ENCODE results near the gene TM9SF4.
"Not testable (repeated sequence)": the region's sequence is repeated elsewhere in the genome, so short reads cannot be mapped to it uniquely, and the experiment has no call there.

TM9SF4 gene

DNA sequence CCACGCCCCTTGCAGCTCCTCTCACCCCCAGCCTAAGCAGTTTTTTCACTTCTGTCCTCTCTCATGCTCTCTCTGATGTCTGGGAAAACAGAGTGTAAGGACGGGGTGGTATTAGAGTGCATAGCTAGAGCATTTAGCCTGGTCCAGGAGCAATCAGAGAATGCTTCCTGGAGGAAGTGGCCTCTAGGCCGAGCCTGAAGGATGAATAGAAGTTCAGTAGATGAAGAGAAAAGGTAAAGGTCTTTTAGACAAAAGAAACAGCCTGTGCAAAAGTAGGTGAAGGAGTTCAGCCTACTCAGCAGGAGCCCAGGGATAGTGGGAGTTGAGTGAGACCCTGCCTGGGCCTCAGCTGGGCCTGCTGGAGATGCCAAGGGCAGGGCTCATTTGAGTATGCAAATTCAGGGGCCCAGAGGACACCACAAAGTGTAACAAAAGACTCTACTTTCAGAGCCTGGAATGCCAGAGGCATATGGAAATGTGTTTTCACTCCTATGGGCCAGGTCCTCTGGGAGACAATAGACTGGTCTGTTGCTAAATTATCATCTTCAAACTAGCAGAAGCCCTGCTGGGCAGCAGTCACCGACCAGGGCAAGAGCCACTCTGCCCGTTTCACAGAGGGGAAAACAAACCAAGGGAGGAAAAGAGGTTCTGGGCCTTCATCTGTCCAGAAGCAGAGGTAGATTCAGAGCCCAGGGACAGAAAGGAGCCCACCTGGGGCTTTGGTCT, 19.7 kb upstream of the TM9SF4 start:
- no peak for DNase-seq (ENCODE audit: low spot score)

- peak; percentile 54 for DNase-seq (ENCODE audit: low spot score)
Observed at GRCh38 chr20:32091888-32092346, 17.6 kb upstream of the TM9SF4 start.

- DNase-seq (ENCODE audit: low spot score) = no peak
Observed at GRCh38 chr20:32098786-32099185, 10.7 kb upstream of the TM9SF4 start.

- DNase-seq (ENCODE audit: low spot score) = no peak
Observed at GRCh38 chr20:32108814-32109391, 611 bp upstream of the TM9SF4 start.

GRCh38 chr20:32110173-32110704, 725 bp downstream of the TM9SF4 start:
- DNase-seq (ENCODE audit: low spot score) = no peak

DNA sequence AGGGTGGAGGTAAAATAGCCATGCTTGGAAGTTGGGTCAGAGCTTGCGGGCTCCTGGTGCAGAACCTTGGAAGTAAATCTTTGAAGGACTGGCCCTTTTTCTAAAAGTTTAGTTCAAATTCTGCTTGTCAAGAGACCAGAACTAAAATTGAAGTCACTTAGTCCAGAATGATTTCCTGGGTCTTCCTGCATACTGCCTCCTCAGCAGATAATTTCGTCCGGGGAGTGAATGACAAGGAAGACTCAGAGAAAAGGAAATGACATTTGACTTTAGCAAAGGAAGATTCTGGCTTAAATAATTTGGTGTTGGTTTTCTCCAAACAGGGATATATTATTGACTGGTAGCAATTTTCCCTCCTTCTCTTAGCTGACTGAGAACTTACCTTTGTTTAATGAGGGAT, 1.2 kb downstream of the TM9SF4 start:
- no peak for DNase-seq (ENCODE audit: low spot score)

- DNase-seq (ENCODE audit: low spot score) = no peak
Observed at GRCh38 chr20:32111156-32111686, 1.7 kb downstream of the TM9SF4 start.

DNA sequence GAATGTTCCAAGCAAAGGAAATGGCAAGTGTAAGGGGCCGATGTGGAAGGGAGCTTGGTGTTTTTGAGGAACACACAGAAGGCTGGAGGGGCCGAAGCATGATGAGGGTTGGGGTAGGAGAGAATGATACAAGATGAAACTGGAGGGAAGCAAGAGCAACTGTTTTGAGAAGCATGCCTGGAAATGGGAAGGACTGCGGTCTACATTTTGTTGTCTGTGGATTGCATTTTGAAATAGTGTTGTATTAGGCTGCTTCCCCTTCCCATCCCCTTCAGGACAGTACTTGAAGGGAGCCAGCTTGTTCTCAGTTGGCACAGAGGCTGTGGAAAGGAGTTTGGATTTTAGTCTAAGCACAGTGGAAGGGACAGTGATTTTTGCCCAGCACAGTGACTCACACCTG, 2.2 kb downstream of the TM9SF4 start:
- DNase-seq (ENCODE audit: low spot score) = no peak

- no peak for DNase-seq (ENCODE audit: low spot score)
Observed at GRCh38 chr20:32112841-32113240, 3.3 kb downstream of the TM9SF4 start.

DNA sequence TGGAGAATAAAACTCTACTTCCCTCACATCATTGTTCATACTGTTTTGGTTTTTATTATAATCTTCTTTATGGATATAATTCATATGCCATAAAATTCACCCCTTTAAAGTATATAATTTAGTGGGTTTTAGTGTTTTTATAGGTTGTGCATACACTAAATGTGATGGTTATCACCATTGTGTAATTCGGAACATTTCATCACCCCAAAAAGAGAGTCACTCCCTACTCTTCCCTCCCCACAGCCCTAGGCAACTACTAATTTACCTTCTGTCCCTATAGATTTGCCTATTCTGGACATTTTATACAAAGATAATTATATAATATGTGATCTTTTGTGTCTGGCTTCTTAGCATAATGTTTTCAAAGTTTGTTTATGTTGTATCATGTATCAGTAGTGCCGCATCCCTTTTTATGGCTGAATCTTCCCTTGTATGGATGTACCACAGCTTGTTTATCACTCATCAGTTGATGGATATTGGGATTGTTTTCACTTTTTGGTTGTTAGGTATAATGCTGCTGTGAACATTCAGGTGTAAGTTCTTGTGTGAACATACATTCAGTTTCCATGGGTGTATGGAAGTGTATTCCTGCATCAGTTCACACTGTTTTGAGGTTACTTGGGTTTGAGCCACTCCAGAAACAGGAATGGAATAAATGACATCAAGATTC, 4.2 kb downstream of the TM9SF4 start:
- no peak for DNase-seq (ENCODE audit: low spot score)

DNA sequence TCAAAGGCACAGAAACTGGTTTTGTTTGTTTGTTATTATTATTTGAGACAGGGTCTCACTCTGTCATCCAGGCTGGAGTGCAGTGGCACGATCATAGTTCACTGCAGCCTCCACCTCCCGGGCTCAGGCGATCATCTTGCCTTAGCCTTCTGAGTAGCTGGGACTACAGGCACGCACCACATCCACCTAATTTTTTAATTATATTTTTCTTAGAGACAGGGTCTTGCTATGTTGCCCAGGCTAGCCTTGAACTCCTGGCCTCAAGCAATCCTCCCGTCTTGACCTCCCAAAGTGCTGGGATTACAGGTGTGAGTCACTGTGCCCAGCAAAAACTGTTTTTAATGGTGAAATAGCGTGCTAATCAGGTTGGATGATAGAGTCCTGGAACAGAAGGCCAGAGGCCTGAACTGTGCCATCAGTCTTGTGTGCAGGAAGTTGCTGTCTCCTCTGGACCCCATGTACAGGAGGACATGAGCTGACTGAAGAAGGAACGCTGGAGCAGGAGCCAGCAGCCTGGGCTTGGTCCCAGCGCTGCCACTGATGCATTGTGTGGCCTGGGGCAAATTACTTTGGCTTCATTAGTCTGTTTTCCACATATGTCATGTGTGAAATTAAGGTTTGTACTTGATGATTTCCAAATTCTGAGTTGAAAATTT, 4.9 kb downstream of the TM9SF4 start:
- DNase-seq (ENCODE audit: low spot score) = no peak

DNA sequence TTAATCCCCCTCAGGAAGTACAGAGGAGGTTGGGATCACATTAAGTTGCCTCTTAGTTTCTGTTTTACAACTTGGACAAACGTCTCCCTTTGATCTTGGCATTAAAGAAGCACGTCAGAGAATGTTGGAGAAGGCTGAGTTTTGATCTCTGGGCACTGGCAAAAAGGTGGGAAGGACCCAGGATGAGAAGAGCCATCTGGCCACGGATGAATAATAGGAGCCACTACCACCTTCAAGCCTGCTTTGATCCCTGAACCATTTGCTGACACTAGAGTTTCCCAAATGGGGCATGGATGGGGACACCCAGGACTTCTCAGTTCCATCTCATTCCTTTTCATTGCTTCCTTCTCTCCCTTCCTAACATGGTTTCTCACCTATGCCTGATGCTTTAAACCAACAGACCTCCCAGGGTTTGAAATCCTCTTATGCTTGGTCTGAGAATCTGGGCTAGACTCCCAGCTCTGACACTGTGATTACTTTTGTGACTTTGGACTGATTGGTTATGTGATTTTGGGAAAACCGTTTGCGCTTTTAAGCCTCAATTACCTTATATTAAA, 5.8 kb downstream of the TM9SF4 start:
- no peak for DNase-seq (ENCODE audit: low spot score)

DNA sequence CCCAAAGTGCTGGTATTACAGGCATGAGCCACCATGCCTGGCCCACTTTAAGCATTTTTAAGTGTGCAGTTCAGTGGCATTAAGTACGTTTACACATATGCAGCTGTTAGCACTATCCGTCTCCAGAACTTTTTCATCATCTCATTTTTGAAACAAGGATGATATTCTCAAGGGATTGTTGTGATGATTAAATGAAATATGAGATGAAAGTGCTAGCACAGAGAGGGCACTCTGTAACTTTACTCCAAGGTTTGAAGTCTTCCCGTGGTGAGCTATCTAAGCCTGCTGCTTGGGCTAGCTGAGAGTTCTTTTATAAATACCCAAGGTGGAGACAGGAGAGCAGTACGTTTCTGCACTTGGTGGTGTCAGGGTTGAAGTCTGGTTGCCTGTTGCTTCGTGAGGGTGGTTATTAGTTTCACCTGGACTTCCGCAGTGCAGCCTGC, 6.6 kb downstream of the TM9SF4 start:
- DNase-seq (ENCODE audit: low spot score) = no peak

DNA sequence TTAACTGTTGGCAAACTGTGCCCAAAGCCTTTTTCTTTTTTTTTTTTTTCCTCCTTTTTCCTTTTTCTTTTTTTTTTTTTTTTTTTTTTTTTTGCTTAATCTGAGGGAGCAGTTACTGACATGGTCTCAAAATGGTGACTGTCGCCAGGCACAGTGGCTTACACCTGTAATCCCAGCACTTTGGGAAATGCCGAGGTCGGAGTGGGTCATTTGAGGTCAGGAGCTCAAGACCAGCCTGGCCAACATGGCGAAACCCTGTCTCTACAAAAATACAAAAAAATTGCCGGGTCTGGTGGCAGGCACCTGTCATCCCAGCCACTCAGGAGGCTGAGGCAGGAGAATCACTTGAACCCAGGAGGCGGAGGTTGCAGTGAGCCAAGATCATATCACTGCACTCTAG, 7.3 kb downstream of the TM9SF4 start:
- not testable (repeated sequence) for DNase-seq (ENCODE audit: low spot score)

DNA sequence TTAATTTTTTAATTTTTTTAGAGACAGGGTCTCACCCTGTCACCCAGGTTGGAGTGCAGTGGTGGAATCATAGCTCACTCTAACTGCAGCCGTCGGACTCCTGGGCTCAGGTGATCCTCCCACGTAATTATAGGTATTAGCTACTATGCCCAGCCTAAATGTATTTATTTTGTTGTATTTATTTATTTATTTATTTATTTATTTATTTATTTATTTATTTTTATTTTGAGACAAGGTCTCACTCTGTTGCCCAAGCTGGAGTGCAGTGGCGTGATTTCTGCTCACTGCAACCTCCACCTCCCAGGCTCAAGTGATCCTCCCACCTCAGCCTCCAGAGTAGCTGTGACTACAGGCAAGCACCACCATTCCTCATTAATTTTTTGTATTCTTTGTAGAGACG, 8.9 kb downstream of the TM9SF4 start:
- not testable (repeated sequence) for DNase-seq (ENCODE audit: low spot score)

- no peak for DNase-seq (ENCODE audit: low spot score)
Observed at GRCh38 chr20:32119734-32120133, 10.2 kb downstream of the TM9SF4 start.

- not testable (repeated sequence) for DNase-seq (ENCODE audit: low spot score)
Observed at GRCh38 chr20:32121908-32122307, 12.4 kb downstream of the TM9SF4 start.

- DNase-seq (ENCODE audit: low spot score) = no peak
Observed at GRCh38 chr20:32123088-32123487, 13.6 kb downstream of the TM9SF4 start.

DNA sequence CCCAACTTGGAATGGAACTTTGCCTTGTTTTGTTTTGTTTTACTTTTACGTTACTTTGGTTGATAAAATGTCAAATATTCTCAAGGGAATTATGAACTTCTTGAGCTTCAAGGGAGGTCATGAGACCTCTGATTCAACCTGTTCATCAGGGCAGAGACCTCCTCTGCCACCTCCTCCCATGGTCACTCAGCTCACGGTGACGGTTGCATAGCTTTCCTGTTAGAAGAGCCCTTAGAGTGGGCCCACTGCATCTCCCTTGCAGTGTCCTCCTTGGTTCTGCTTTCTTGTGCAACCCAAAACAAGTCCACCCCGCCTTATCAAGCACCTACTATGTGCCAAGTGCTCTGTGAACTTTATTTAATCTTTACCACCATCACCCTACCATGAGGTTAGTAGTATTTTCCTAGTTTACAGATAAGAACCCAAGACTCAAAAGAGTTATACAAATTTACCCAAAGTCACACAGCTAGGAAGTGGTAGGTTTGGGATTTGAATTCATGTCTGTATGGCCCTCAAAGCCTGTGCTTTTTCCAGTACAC, 15.5 kb downstream of the TM9SF4 start:
- DNase-seq (ENCODE audit: low spot score) = no peak

- no peak for DNase-seq (ENCODE audit: low spot score)
Observed at GRCh38 chr20:32125506-32125905, 16.0 kb downstream of the TM9SF4 start.

DNA sequence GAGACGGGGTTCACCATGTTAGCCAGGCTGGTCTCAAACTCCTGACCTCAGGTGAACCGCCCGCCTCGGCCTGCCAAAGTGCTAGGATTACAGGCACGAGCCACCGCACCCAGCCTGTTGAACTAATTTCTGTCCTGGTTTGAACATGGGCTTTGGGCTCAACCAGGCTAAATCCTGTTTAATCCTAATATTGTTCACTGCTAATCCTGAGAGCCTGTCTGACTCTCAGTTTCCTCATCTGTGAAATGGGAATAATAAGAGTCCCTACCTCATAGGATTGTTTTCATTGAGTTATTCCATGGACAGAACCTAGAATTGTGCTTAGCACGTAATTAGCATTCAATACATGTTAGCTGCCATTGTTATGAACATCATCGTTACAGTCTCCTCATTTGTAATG, 17.4 kb downstream of the TM9SF4 start:
- DNase-seq (ENCODE audit: low spot score) = no peak

DNA sequence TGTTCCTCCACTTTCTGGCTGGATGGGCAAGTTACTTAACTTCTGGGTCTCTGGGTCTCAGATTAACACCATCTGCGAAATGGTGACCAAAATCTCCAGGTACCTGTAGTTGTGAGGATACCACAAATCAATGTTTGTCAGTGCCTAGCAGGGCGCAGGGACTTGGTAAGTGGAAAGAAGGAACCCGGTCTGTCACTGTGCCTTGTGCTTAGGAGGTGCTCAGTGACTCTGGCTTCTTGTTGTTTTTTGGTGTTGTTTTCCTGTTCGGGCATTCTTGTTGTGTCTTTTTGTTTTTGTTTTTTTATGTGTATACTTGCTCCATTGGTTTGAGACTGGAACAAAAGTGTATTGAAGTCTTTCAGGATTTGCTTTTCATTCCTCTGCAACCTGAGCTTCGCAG, 17.8 kb downstream of the TM9SF4 start:
- DNase-seq (ENCODE audit: low spot score) = no peak

All from globus pallidus (tissue), 1 donor.